ENCODE data around the gene PPIG.
"Not testable (repeated sequence)": the region's sequence is repeated elsewhere in the genome, so short reads cannot be mapped to it uniquely, and the experiment has no call there.

The PPIG gene

DNA sequence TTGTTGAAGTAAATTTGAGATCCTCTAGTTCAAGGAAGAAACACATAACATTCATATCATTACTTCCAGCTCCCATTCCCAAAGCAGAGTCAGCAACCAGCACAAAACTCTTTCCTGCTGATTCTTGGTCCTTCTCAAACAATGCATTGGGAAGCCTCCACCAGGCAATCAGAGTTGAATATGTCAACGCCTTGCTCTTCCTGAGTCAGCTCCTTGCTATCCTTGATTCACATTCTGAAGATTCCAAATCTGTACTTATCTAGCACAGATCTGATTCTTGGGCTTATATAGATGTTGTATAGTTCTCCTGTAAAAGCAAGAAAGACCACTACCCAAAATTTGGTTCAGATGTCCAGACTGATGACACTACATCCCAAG is 80.4 kb downstream of the PPIG start:
- DNase-seq (ENCODE audit: low read depth in 2 of 2) = no peak

GRCh38 chr2:169664978-169665930 is 81.1 kb downstream of the PPIG start:
- DNase-seq (ENCODE audit: low read depth in 2 of 2) = no peak

GRCh38 chr2:169667583-169667982 is 83.4 kb downstream of the PPIG start:
- no peak for DNase-seq (ENCODE audit: low read depth in 2 of 2)

- no peak for DNase-seq (ENCODE audit: low read depth in 2 of 2)
Observed at GRCh38 chr2:169670215-169670651, 86.1 kb downstream of the PPIG start.

- no peak for DNase-seq (ENCODE audit: low read depth in 2 of 2)
Observed at GRCh38 chr2:169670937-169671336, 86.8 kb downstream of the PPIG start.

DNA sequence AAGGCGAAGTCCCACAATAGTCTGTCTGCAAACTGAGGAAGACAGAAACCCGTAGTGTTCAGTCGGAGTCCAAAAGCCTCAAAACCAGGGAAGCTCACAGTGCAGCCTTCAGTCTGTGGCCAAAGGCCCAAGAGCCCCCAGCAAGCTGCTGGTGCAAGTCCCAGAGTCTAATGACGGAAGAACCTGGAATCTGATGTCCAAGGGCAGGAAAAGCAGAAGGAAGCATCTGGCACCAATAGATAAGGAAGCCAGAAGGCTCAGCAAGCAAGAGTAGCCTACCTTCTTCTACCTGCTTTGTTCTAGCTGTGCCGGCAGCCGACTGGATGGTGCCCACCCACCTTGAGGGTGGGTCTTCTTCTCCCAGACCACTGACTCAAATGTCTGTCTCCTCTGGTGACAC is 88.3 kb downstream of the PPIG start:
- DNase-seq (ENCODE audit: low read depth in 2 of 2) = no peak

GRCh38 chr2:169673106-169673505 is 89.0 kb downstream of the PPIG start:
- DNase-seq (ENCODE audit: low read depth in 2 of 2) = no peak

- no peak for DNase-seq (ENCODE audit: low read depth in 2 of 2)
Observed at GRCh38 chr2:169673921-169674320, 89.8 kb downstream of the PPIG start.

DNA sequence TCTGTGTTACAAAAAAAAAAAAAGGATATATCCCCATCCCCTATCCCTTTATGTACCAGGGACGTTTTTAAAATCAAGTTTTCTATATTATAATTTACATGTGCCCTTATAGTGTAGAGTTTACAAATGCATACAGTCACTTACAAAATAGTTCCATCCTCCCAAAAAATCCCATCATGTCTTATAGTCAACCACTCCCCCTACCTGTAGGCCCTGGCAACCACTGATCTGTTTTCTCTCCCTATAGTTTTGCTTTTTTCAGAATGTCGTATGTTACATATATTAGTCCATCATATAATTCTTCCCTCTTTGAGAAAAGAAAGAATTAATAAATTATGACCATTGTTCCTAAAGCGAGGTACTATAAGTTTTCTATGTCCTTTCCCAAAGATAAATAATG is 92.2 kb downstream of the PPIG start:
- no peak for DNase-seq (ENCODE audit: low read depth in 2 of 2)

DNA sequence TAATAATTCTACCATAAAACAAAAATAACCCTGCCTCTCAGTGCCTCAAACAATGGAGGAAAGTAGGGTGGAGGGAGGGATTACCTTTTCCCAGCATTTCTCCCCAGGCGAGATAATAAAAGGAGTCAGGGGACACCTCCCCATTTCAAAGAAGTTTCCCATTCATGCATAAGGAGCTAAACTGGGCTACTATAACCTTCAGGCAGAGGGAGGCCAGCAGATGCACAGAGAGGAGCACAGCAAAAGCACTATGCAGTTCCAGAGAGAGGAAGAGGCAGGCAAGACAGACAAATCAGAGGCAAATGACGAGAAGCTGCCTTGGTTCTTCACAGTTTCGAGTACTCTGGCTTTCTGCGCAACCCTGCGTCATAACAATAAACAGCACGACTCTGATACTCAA is 92.7 kb downstream of the PPIG start:
- DNase-seq (ENCODE audit: low read depth in 2 of 2) = no peak

GRCh38 chr2:169683054-169683424 is 98.9 kb downstream of the PPIG start:
- DNase-seq (ENCODE audit: low read depth in 2 of 2) = no peak

- DNase-seq (ENCODE audit: low read depth in 2 of 2) = no peak
Observed at GRCh38 chr2:169683425-169684134, 99.4 kb downstream of the PPIG start.

DNA sequence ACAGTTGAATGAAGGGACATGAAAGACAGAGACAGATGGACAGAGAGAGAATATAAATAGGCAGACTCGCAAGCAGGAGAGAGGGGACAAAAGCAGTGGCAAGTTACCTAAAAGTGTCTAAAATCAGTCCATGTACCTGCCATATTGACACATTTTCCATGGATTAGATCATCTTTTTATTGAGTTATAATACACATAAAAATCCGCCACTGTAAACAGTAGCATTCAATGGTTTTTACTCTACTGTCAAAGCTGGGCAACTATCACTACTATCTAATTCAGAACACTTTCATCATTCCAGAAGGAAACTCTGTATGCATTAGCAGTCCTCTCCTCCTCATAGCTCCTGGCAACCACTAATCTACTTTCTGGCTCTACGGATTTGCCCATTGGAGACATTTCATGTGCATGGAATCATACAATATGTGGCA is 100.0 kb downstream of the PPIG start:
- no peak for DNase-seq (ENCODE audit: low read depth in 2 of 2)

- not testable (repeated sequence) for DNase-seq (ENCODE audit: low read depth in 2 of 2)
Observed at GRCh38 chr2:169684712-169685111, 100.6 kb downstream of the PPIG start.

- DNase-seq (ENCODE audit: low read depth in 2 of 2) = not testable (repeated sequence)
Observed at GRCh38 chr2:169686825-169687224, 102.7 kb downstream of the PPIG start.

GRCh38 chr2:169687943-169688342 is 103.8 kb downstream of the PPIG start:
- DNase-seq (ENCODE audit: low read depth in 2 of 2) = not testable (repeated sequence)

DNA sequence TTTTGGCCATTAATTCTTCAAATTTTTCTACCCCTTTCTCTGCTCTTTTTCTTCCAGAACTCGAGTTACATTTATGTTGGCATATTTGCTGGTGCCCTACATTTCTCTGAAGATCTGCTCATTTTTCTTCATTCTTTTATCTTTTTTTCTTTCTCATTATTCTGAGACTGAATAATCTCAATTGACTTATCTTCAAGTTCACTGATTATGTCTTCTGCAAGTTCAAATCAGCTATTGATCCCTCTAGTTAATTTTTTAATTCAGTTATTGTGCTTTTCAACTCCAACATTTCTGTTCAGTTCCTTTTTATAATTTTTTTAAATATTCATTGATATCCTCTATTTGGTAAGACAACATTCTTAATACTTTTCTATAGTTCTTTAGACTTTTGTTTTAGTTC is 106.8 kb downstream of the PPIG start:
- no peak for DNase-seq (ENCODE audit: low read depth in 2 of 2)

All from stimulated activated CD8-positive, alpha-beta memory T cell treated with anti-CD3 and anti-CD28 coated beads, Interleukin-7, amount 100 ng/mL, for 4 hours (primary cell).